Stomach (tissue), 9 donors: ENCODE data around the gene GSTO1. TPM values are rescaled to one million over a fixed set of nuclear protein-coding genes. Genes with fewer than 3 reads are reported as not detected.

Experiments used
- DNase-seq, 2 donors: peaks; one replicate each; pipeline versions ENCODE4 v3.0.0 to v3.0.0-alpha.2; 2013 to 2019
- H3K27ac ChIP-seq, 5 donors: fragments of 200-600 bp in 4 of 5; sonication (generic) in 4 of 5; one replicate each; pipeline ENCODE4 v1.5.1; 2013 to 2019; ENCODE audit warnings: mild to moderate bottlenecking in 1 of 5, moderate library complexity in 1 of 5
- H3K27me3 ChIP-seq, 3 donors: fragments of 200-600 bp; sonication (generic); one replicate each; pipeline ENCODE4 v1.5.1; 2017 to 2019; ENCODE audit warnings: mixed run types in 1 of 3
- H3K36me3 ChIP-seq, 4 donors: fragments of 200-600 bp; sonication (generic); 1 replicate in 3 of 4; 2 replicates in 1 of 4; pipeline ENCODE4 v1.5.1; 2016 to 2019
- H3K4me1 ChIP-seq, 4 donors: fragments of 200-600 bp; sonication (generic); one replicate each; pipeline ENCODE4 v1.5.1; 2016 to 2019
- H3K4me3 ChIP-seq, 4 donors: fragments of 200-600 bp; sonication (generic) in 3 of 4; one replicate each; pipeline ENCODE4 v1.5.1; 2016 to 2019; ENCODE audit warnings: mild to moderate bottlenecking in 1 of 4
- H3K9me3 ChIP-seq, 4 donors: fragments of 200-600 bp; sonication (generic); one replicate each; pipeline ENCODE4 v1.5.1; 2016 to 2019
- EP300 ChIP-seq: sonication (generic); formaldehyde crosslinking; IDR thresholded peaks from one replicate; pipeline ENCODE4 v1.6.1; 2017; ENCODE audit warnings: antibody characterized with exemption
- POLR2A ChIP-seq, 4 donors: fragments of 450-650 bp; IDR thresholded peaks; one replicate each; pipeline ENCODE4 v1.6.1; 2016; ENCODE audit warnings: antibody characterized with exemption in 4 of 4, control low read depth in 2 of 4, mild to moderate bottlenecking in 1 of 4, moderate library complexity in 1 of 4
- POLR2AphosphoS5 ChIP-seq, 3 donors: sonication (generic); formaldehyde crosslinking; IDR thresholded peaks; one replicate each; pipeline ENCODE4 v1.6.1; 2016; ENCODE audit warnings: antibody characterized with exemption in 3 of 3
- WGBS, 5 donors: extraction: QIAGEN DNeasy Blood & Tissue Kit in 3 of 5; methylation state at CpG; one replicate each; pipeline versions ENCODE4 v1.1.5 to v1.1.7; 2013 to 2018; 5-methylcytosine and 5-hydroxymethylcytosine counted together
- intact Hi-C: fragments of 100-400 bp; cut with DNase I; formaldehyde crosslinking; loops from one replicate; pipeline ENCODE4 v1.15.1; 2023; ENCODE audit warnings: low total_unique reads
- polyA plus RNA-seq, 3 donors: library from polyadenylated mRNA; stranded (reverse); fragments of 200-250 nt; gene quantifications; one replicate each; pipeline ENCODE4 v1.2.3, GENCODE V29; 2013
- small RNA-seq, 4 donors: library from RNA; depleted of rRNA; stranded (forward); fragments of <200 nt; gene quantifications; one replicate each; pipeline ENCODE3, GENCODE V24; 2016
- total RNA-seq, 5 donors: library from RNA; depleted of rRNA; stranded (reverse); fragments of >200 nt; gene quantifications; one replicate each; pipeline versions ENCODE4 v1.1.0 to v1.2.3, GENCODE V29; 2014 to 2016
- TF ChIP-seq, protein P1 (sequence below), 7 experiments: fragments of 450-650 bp in 4 of 7; fragments of 200-600 bp in 3 of 7; sonication (generic) in 3 of 7; IDR thresholded peaks; one replicate each; pipeline ENCODE4 v1.5.1; 2016 to 2019; ENCODE audit warnings: antibody characterized with exemption in 7 of 7, control low read depth in 2 of 7, mild to moderate bottlenecking in 1 of 7
- donor health status: healthy with polysubstance abuse.
- donor health status: Bipolar disorder and iron deficiency.
- donor health status: healthy.

Gene GSTO1
- total and polyA plus RNA-seq, 8 donors = 9.8 to 192 (median 76.4) TPM

- no peaks in the 10 kb centered on the region for H3K9me3 ChIP-seq
- H3K27ac ChIP-seq = no peak overlapping the region
- DNase-seq = no peak
- TF ChIP-seq POLR2A (IDR thresholded peaks at IDR 0.05) (no peak), POLR2AphosphoS5 (IDR thresholded peaks at IDR 0.05) (no peak), EP300 (no peak)
- TF ChIP-seq, protein P1, sequence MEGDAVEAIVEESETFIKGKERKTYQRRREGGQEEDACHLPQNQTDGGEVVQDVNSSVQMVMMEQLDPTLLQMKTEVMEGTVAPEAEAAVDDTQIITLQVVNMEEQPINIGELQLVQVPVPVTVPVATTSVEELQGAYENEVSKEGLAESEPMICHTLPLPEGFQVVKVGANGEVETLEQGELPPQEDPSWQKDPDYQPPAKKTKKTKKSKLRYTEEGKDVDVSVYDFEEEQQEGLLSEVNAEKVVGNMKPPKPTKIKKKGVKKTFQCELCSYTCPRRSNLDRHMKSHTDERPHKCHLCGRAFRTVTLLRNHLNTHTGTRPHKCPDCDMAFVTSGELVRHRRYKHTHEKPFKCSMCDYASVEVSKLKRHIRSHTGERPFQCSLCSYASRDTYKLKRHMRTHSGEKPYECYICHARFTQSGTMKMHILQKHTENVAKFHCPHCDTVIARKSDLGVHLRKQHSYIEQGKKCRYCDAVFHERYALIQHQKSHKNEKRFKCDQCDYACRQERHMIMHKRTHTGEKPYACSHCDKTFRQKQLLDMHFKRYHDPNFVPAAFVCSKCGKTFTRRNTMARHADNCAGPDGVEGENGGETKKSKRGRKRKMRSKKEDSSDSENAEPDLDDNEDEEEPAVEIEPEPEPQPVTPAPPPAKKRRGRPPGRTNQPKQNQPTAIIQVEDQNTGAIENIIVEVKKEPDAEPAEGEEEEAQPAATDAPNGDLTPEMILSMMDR (IDR thresholded peaks at IDR 0.05) = no peak
- peaks cover 37 to 58% (median 51%) of the 10 kb centered on the region in 4 donors for H3K36me3 ChIP-seq
- intact Hi-C loops = no loop called here
- 96 to 98% (median 98%) methylated on average over 18 to 22 of the region's 22 CpGs for WGBS, 5 donors
- peaks cover 29 to 50% (median 43%) of the 10 kb centered on the region in 4 donors for H3K4me1 ChIP-seq
- no peak overlapping the region for H3K4me3 ChIP-seq
- H3K27me3 ChIP-seq = no peaks in the 10 kb centered on the region
These were observed 60.8 kb downstream of the GSTO1 start for GRCh38 chr10:104315486-104315921.

DNA sequence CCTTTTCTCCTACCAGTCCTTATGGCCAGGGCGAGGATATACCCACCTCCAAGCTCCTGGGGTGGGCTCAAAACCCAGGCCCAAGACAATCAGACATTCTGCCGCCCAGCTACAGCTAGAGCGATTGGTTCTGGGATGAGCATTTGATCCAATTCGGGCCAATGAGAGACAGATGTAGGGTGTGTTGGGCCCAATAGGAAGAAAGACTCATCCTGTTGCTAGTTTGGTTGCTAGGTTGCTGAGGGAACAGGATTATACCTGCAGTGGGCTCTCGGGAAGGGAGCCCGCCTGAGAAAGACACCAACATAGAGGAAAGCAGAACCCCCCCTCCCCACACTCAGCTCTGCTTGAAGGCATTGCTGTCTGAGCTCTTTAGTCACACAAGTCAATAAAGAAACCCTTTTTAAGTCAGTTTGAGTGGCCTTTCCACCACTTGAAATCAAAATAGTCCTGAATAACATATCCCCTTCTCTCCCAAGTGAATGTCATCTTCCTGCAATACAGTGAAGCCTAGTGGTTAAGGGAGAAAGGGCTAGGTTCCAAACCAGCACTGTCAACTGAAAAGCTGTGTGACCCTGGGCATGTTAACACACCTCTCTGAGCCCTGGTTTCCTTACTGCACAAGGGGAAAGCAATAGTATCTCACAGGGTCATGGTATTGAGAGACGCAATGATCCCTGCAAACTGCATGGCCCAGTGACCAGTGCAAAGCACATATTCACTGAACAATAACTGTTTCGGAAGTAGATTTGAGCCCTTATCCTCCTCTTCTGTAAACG, 61.8 kb downstream of the GSTO1 start:
- no peaks in the 10 kb centered on the region for H3K9me3 ChIP-seq
- H3K4me3 ChIP-seq = no peak overlapping the region
- H3K4me1 ChIP-seq = peaks cover 36 to 56% (median 49%) of the 10 kb centered on the region in 4 donors
- H3K36me3 ChIP-seq = peaks cover 37 to 48% (median 45%) of the 10 kb centered on the region in 4 donors
- DNase-seq = no peak
- intact Hi-C loops = no loop called here
- no peaks in the 10 kb centered on the region for H3K27me3 ChIP-seq
- WGBS, 5 donors = 84 to 93% (median 89%) methylated on average over 9 of the region's 9 CpGs
- TF ChIP-seq, protein P1 (IDR thresholded peaks at IDR 0.05) = no peak
- TF ChIP-seq POLR2A (IDR thresholded peaks at IDR 0.05) = no peak
- TF ChIP-seq EP300 = no peak
- no peak for TF ChIP-seq POLR2AphosphoS5 (IDR thresholded peaks at IDR 0.05)
- peak overlapping the region in 3 of 5 donors; percentile 63 to 66 (median 66) for H3K27ac ChIP-seq

Small RNA genes within 50 kb of the gene (small RNA-seq; reads per million reads assigned to genes)
- gene MIR4482 = 0 reads per million in 4 donors
- gene MIR609 = 0 reads per million in 4 donors

Other genes starting within 250 kb of the GSTO1 start
- gene COL17A1, start 169.0 kb upstream of the GSTO1 start, total RNA-seq = 10 to 100 TPM in 2 of 5 donors, 1 to 10 TPM in 2, under 1 TPM in 1; 0.45 to 53.3 (median 5.7) TPM
- 10 to 100 TPM in 1 of 3 donors, 1 to 10 TPM in 2; 1.4 to 50.7 (median 3.4) TPM for gene COL17A1, start 169.0 kb upstream of the GSTO1 start, polyA plus RNA-seq
- 1 to 10 TPM in 4 of 5 donors, under 1 TPM in 1; 0.58 to 8.8 (median 1.8) TPM for gene SFR1, start 132.7 kb upstream of the GSTO1 start, total RNA-seq
- 10 to 100 TPM in 1 of 3 donors, 1 to 10 TPM in 2; 6.0 to 13.1 (median 7.5) TPM for gene SFR1, start 132.7 kb upstream of the GSTO1 start, polyA plus RNA-seq
- 1 to 10 TPM in 2 of 5 donors, under 1 TPM in 1, not detected in 2; under 0.01 to 2.0 (median 1.2) TPM for gene CFAP43, start 22.5 kb upstream of the GSTO1 start, total RNA-seq
- under 1 TPM in 2 of 3 donors, not detected in 1; 0.12 to 0.25 TPM for gene CFAP43, start 22.5 kb upstream of the GSTO1 start, polyA plus RNA-seq
- gene GSTO2, start 14.3 kb downstream of the GSTO1 start, total RNA-seq = 10 to 100 TPM in 1 of 5 donors, 1 to 10 TPM in 2, under 1 TPM in 2; under 0.01 to 13.4 (median 5.7) TPM
- 10 to 100 TPM; 22.1 to 26.6 (median 23.7) TPM for gene GSTO2, start 14.3 kb downstream of the GSTO1 start, polyA plus RNA-seq
- 10 to 100 TPM in 2 of 5 donors, 1 to 10 TPM in 3; 1.7 to 13.5 (median 9.2) TPM for gene ITPRIP, start 83.6 kb downstream of the GSTO1 start, total RNA-seq
- gene ITPRIP, start 83.6 kb downstream of the GSTO1 start, polyA plus RNA-seq = 10 to 100 TPM in 1 of 3 donors, 1 to 10 TPM in 2; 2.9 to 12.3 (median 4.6) TPM
- gene CFAP58, start 98.9 kb downstream of the GSTO1 start, total RNA-seq = under 1 TPM in 2 of 5 donors, not detected in 3; 0.18 to 0.58 TPM
- under 1 TPM; 0.12 to 0.31 (median 0.20) TPM for gene CFAP58, start 98.9 kb downstream of the GSTO1 start, polyA plus RNA-seq